Measurements from ENCODE around the gene PRKAG2.

Gene PRKAG2

DNA sequence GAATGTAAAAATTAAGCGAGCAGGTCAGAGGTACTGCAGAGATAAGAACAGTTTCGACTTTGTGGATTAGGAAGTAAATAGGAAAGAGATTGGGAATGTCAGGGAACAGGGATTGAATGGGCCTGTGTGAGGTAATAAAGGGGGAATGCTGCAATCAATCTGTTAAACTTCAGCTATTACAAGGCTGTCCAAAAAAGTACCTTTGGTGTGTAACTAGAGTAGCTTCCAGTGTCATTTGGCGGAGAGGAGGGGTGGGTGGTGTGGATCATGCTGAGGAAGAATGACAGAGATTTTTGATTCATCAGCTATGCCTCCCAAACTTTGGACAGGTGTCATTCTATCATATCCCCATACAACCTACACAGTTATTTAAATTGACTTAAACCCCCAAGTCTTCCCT lies 229.0 kb downstream of the PRKAG2 start:
- Histone ChIP-seq H3K4me1 (peaks cover 0 to 23% (median 17%) of the 10 kb centered on the region in 10 experiments; a peak in 13 of 20 replicates), H4K20me1 (no peaks in the 10 kb centered on the region), H3K27ac (no peak overlapping the region), H3K4me3 (no peak overlapping the region), H3K9ac (no peak overlapping the region), H3K9me3 (replicated peaks in 1 of 11) (peaks cover 6 to 16% (median 10%) of the 10 kb centered on the region in 11 experiments; a peak in 20 of 22 replicates), H3K36me3 (peaks cover 0 to 9% (median 0%) of the 10 kb centered on the region in 11 experiments; a peak in 3 of 22 replicates), H3K4me2 (no peak overlapping the region), H3K27me3 (no peaks in the 10 kb centered on the region)
- TF ChIP-seq Cebpa-rat (IDR thresholded peaks at IDR 0.05): no peak

DNA sequence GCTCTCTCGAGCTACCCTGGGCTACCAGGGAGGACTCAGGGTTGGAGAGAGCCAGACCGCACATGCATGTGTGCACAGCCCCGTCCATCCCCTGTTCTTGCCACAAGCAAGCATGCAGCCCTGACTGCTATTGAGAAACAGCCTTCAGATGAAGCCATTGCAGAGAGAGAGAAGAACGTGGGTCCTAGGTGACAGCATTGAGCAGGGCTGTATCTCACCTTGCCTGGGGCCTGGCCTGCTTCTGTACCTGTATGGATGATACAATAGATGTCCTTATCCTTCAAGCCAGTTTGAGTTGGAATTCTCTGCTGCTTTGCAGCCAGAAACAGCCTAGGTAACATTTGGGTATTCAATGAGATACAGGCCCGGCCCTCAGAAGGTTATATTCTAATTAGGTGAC lies 229.9 kb downstream of the PRKAG2 start:
- peaks cover 0 to 9% (median 0%) of the 10 kb centered on the region in 11 experiments; a peak in 3 of 22 replicates for H3K36me3 ChIP-seq
- TF ChIP-seq Cebpa-rat (IDR thresholded peaks at IDR 0.05): no peak

DNA sequence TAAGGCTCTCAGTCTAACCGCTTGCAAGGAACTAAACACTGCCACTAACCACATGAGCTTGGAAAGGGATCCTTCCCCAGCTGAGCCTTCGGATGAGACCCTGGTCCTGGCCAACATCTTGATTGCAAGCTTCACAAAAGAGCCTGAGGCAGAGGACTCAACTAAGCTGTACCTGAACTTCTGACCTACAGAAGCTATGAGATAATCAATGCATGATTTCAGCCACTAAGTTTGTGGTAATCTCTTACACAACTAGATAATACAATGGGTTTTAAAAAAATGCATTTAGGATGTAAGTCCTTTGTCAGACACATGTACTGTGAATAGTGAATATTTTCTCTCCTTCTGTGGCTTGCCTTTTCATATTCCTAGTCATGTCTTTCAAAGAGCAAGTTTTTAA lies 231.6 kb downstream of the PRKAG2 start:
- H3K27me3 ChIP-seq: no peaks in the 10 kb centered on the region
- H3K9me3 ChIP-seq (replicated peaks in 1 of 11): peaks cover 6 to 16% (median 10%) of the 10 kb centered on the region in 11 experiments; a peak in 20 of 22 replicates
- H3K9ac ChIP-seq: no peak overlapping the region
- H3K4me2 ChIP-seq: no peak overlapping the region
- no peak overlapping the region for H3K4me3 ChIP-seq
- H4K20me1 ChIP-seq: no peaks in the 10 kb centered on the region
- H3K27ac ChIP-seq: no peak overlapping the region
- H3K4me1 ChIP-seq: peaks cover 0 to 12% (median 4%) of the 10 kb centered on the region in 10 experiments; a peak in 14 of 20 replicates
- no peak for TF ChIP-seq Cebpa-rat (IDR thresholded peaks at IDR 0.05)
- peaks cover 0 to 9% (median 0%) of the 10 kb centered on the region in 11 experiments; a peak in 3 of 22 replicates for H3K36me3 ChIP-seq

More for the DNA sequence above, 229.9 kb downstream of the PRKAG2 start:
- no peaks in the 10 kb centered on the region for H4K20me1 ChIP-seq
- H3K27ac ChIP-seq: no peak overlapping the region
- H3K4me3 ChIP-seq: no peak overlapping the region
- peaks cover 6 to 16% (median 10%) of the 10 kb centered on the region in 11 experiments; a peak in 20 of 22 replicates for H3K9me3 ChIP-seq (replicated peaks in 1 of 11)
- no peak overlapping the region for H3K9ac ChIP-seq
- H3K27me3 ChIP-seq: no peaks in the 10 kb centered on the region
- peaks cover 0 to 23% (median 17%) of the 10 kb centered on the region in 10 experiments; a peak in 13 of 20 replicates for H3K4me1 ChIP-seq
- no peak overlapping the region for H3K4me2 ChIP-seq

DNA sequence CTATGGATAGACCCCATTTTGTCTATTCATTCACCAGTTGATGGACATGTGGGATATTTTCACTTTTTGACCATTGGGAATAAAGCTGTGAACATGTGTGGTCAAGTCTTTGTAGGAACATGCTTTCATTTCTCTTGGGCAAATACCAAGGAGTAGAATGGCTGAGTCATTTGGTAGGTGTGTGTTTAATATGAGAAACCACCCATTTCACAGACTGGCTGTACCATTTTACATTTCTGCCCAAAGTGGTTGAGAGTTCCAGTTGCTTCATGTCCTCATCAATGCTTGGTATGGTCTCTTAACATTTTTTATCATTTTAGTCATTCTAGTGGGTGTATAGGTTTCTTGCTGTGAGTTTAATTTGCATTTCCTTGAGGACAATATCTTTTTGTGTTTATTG lies 232.4 kb downstream of the PRKAG2 start:
- Histone ChIP-seq H3K27ac (no peak overlapping the region), H3K27me3 (no peaks in the 10 kb centered on the region), H3K36me3 (peaks cover 0 to 9% (median 0%) of the 10 kb centered on the region in 11 experiments; a peak in 3 of 22 replicates), H3K9ac (no peak overlapping the region), H3K9me3 (replicated peaks in 1 of 11) (peaks cover 6 to 16% (median 10%) of the 10 kb centered on the region in 11 experiments; a peak in 20 of 22 replicates), H3K4me2 (no peak overlapping the region), H3K4me1 (peaks cover 0 to 6% (median 0%) of the 10 kb centered on the region in 10 experiments; a peak in 2 of 20 replicates), H3K4me3 (no peak overlapping the region), H4K20me1 (no peaks in the 10 kb centered on the region)
- no peak for TF ChIP-seq Cebpa-rat (IDR thresholded peaks at IDR 0.05)

DNA sequence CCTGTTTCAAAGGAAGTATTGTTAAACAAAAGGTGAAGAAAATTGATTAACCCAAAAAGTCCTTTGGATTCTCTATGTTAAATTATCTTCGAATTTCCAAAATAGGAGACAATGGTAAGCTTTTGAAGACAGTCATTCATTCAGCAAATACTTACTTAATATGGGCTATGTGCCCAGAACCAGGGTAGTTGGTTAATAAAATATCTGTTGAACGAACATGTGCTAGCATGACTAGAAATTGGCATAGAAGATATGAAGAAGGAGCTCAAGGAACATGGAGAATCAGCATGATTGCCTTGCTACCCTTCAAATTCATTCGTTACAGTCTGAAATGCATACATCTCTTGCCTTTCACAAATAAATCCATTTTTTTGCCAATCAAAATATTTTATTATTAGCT lies 234.2 kb downstream of the PRKAG2 start:
- TF ChIP-seq Cebpa-rat (IDR thresholded peaks at IDR 0.05): no peak
- Histone ChIP-seq H3K4me1 (peaks cover 4 to 12% (median 7%) of the 10 kb centered on the region in 10 experiments; a peak in 19 of 20 replicates), H3K4me2 (no peak overlapping the region), H3K27ac (no peak overlapping the region), H3K4me3 (no peak overlapping the region), H3K9ac (no peak overlapping the region), H4K20me1 (no peaks in the 10 kb centered on the region), H3K36me3 (peaks cover 0 to 9% (median 0%) of the 10 kb centered on the region in 11 experiments; a peak in 3 of 22 replicates), H3K9me3 (replicated peaks in 1 of 11) (peaks cover 6 to 16% (median 10%) of the 10 kb centered on the region in 11 experiments; a peak in 20 of 22 replicates), H3K27me3 (no peaks in the 10 kb centered on the region)

DNA sequence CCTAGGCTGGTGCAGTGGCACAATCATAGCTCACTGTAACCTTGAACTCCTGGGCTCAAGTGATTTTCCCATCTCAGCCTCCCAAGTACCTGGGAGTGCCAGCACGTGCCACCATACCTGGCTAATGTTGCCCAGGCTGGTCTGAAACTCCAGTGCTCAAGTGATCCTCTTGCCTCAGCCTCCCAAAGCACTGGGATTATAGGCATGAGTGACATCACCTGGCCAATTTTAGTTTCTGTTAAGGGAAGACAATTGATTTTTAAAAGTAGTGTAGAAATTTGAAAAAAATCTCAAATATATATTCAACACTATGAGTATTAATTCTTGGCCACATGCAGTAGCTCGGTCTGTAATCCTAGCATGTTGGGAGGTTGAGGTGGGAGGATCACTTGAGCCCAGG lies 235.3 kb downstream of the PRKAG2 start:
- TF ChIP-seq Cebpa-rat (IDR thresholded peaks at IDR 0.05): no peak
- Histone ChIP-seq H3K4me2 (no peak overlapping the region), H3K36me3 (peaks cover 0 to 6% (median 0%) of the 10 kb centered on the region in 11 experiments; a peak in 1 of 22 replicates), H3K27ac (no peak overlapping the region), H3K9ac (no peak overlapping the region), H3K27me3 (no peaks in the 10 kb centered on the region), H3K4me3 (no peak overlapping the region), H3K9me3 (replicated peaks in 1 of 11) (peaks cover 6 to 16% (median 10%) of the 10 kb centered on the region in 11 experiments; a peak in 20 of 22 replicates), H3K4me1 (peaks cover 6 to 17% (median 13%) of the 10 kb centered on the region in 10 experiments; a peak in 19 of 20 replicates), H4K20me1 (no peaks in the 10 kb centered on the region)

DNA sequence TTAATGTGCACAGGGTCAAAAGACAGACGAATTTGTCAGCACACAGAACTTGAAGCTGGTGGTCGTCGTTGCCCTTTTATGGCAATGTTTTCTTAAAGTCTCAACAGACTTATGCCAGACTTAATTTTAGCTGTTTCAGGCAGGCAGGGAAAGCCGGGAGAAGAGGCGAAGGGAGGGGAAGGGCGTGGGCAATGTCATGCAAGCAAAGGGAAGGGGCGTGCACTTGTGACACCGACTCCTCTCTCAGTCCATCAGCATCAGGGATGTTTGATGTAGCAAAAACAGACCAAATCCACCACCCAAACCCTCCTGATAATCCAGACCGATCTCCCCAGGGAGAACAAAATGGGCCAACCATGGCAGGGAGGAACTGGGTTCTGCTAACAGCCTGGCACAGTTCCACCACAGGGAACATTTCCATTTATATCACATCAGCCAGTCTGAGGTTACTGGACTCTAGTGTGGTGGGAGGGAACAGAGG lies 239.1 kb downstream of the PRKAG2 start:
- Histone ChIP-seq H4K20me1 (no peaks in the 10 kb centered on the region; a peak in 1 of 22 replicates), H3K36me3 (no peaks in the 10 kb centered on the region), H3K27me3 (no peaks in the 10 kb centered on the region), H3K4me3 (no peak overlapping the region), H3K9ac (no peak overlapping the region), H3K9me3 (replicated peaks in 1 of 11) (peaks cover 0 to 15% (median 0%) of the 10 kb centered on the region in 11 experiments; a peak in 6 of 22 replicates), H3K4me1 (peaks cover 6 to 23% (median 15%) of the 10 kb centered on the region in 10 experiments; a peak in 19 of 20 replicates), H3K4me2 (peak overlapping the region; percentile 38 to 66 (median 56)), H3K27ac (no peak overlapping the region)
- TF ChIP-seq Cebpa-rat (IDR thresholded peaks at IDR 0.05): no peak

DNA sequence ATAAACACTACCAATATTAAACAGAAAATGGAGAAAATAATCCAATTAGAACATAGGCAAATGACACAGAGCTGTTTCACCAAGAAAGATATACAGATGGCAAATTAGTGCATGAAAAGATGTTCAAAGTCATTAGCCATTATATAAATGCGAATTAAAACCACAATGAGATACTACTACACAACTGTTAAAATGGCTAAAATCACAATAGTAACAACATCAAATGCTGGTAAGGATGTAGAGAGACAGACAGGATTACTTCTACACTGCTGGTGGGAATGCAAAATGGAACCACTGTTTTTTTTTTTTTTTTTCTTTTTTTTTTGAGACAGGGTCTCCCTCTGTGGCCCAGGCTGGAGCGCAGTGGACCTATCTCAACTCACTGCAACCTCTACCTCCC lies 242.3 kb downstream of the PRKAG2 start:
- Histone ChIP-seq H3K4me2 (no peak overlapping the region), H3K9me3 (replicated peaks in 1 of 11) (peaks cover 0 to 15% (median 0%) of the 10 kb centered on the region in 11 experiments; a peak in 6 of 22 replicates), H3K27me3 (no peaks in the 10 kb centered on the region), H3K27ac (no peak overlapping the region), H4K20me1 (peaks cover 0 to under 1% (median 0%) of the 10 kb centered on the region in 11 experiments; a peak in 4 of 22 replicates), H3K9ac (no peak overlapping the region), H3K4me3 (no peak overlapping the region), H3K36me3 (no peaks in the 10 kb centered on the region), H3K4me1 (peaks cover 20 to 32% (median 27%) of the 10 kb centered on the region in 10 experiments)
- no peak for TF ChIP-seq Cebpa-rat (IDR thresholded peaks at IDR 0.05)

DNA sequence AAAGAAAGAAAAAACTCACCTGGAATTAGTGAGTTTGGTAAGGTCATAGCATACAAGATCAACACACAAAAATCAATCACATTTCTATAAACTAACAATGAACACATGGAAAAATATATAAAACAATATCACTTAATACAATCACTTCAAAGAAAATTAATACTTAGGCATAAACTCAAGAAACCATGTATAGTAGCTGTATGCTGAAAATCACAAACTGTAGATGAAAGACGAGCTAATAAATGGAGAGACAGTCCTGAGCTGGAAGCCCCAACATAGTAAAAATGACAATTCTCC lies 243.5 kb downstream of the PRKAG2 start:
- H3K9me3 ChIP-seq (replicated peaks in 1 of 11): peaks cover 0 to 15% (median 0%) of the 10 kb centered on the region in 11 experiments; a peak in 6 of 22 replicates
- peaks cover 20 to 32% (median 27%) of the 10 kb centered on the region in 10 experiments for H3K4me1 ChIP-seq
- no peak for TF ChIP-seq Cebpa-rat (IDR thresholded peaks at IDR 0.05)
- peak overlapping the region in 5 of 10 experiments; percentile 75 to 84 (median 78); a peak in 5 of 20 replicates for H3K4me3 ChIP-seq
- peak overlapping the region in 6 of 11 experiments; percentile 80 to 86 (median 84); a peak in 9 of 22 replicates for H3K9ac ChIP-seq
- H3K4me2 ChIP-seq: peak overlapping the region; percentile 83 to 97 (median 91); a peak in 16 of 22 replicates
- no peaks in the 10 kb centered on the region for H3K27me3 ChIP-seq
- peaks cover 0 to 11% (median 0%) of the 10 kb centered on the region in 11 experiments; a peak in 7 of 22 replicates for H4K20me1 ChIP-seq
- H3K36me3 ChIP-seq: no peaks in the 10 kb centered on the region; a peak in 1 of 22 replicates
- peak overlapping the region; percentile 62 to 88 (median 79); a peak in 18 of 22 replicates for H3K27ac ChIP-seq

Measured in BLaER1 treated with 17β-estradiol and CSF1 and Interleukin-3, amounts not matched to agents 10 nM and 100 nM (cell line).